ENCODE data around the gene LRRC46.

LRRC46 gene

DNA sequence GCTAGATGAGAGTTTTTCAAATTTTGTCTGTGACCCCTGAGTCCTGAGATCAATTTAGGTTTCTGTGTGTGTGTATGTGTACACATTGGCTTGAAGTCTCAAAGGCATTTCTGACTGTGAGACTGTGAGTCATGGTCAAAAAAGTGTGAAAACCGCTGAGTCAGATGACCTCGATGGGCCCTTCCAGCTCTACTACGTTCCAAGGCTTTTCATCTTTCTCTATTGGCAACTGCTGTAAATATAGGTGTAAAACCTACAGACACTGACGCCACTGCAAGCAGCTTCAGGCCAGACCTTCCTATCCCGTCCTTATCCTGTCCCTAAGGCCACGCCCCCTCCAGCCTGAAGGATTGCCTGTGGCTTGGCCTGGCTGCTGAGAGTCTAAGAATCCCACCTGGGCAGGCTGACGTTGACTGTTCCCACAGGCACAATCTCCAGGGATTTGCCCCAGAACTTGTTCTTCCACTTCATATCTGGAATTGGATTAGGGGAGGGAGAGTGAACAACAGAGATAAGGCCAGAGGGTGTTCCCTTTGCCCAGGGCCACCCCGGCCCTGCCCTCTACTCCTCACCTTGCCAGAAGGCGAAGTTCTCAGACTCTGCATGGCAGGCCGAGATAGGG, 21.2 kb upstream of the LRRC46 start:
- no peak overlapping the region for H3K4me3 ChIP-seq (ENCODE audit: low read length)

DNA sequence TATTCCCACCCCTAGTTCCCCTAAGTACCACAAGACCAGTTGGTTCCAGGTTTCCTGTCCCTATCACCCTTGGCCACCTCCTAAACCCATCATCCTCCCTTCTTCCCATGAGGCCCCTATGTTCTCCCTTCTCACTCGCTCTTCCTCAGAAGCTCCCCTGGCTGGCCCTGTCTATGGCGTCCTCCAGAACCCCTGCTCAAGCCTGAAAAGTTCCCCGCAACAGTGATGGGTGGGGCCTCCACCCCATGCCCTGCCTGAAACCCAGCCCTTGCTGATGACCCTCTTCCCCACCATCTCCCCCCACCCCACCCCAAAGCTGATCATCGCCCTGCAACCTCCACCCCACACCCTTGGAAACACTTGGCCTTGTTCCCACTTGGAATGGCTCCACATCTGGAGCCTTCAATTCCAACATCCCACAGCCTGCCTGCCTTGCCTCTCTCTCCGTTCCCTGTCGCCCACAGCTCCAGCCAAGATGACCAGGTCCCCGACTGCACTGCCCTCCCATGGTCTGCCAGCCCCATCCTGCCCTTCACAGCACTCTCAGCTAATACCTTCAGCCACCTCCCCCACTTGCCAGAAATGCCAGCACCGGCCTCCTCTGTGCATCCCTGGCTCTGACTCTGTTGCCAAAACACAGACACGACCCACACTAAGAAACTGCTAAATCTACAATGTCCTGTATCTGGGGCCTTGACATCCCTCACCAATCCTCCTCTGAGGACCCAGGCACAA, 20.4 kb upstream of the LRRC46 start:
- H3K4me3 ChIP-seq (ENCODE audit: low read length) = no peak overlapping the region
- TF ChIP-seq, protein P1, sequence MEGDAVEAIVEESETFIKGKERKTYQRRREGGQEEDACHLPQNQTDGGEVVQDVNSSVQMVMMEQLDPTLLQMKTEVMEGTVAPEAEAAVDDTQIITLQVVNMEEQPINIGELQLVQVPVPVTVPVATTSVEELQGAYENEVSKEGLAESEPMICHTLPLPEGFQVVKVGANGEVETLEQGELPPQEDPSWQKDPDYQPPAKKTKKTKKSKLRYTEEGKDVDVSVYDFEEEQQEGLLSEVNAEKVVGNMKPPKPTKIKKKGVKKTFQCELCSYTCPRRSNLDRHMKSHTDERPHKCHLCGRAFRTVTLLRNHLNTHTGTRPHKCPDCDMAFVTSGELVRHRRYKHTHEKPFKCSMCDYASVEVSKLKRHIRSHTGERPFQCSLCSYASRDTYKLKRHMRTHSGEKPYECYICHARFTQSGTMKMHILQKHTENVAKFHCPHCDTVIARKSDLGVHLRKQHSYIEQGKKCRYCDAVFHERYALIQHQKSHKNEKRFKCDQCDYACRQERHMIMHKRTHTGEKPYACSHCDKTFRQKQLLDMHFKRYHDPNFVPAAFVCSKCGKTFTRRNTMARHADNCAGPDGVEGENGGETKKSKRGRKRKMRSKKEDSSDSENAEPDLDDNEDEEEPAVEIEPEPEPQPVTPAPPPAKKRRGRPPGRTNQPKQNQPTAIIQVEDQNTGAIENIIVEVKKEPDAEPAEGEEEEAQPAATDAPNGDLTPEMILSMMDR (conservative IDR thresholded peaks at IDR 0.05; ENCODE audit: low read depth, low read length) = no peak
- DNase-seq (ENCODE audit: low read depth) = no peak

More for the DNA sequence above, 21.2 kb upstream of the LRRC46 start:
- TF ChIP-seq, protein P1 (conservative IDR thresholded peaks at IDR 0.05; ENCODE audit: low read depth, low read length) = no peak
- peak; percentile 80 for DNase-seq (ENCODE audit: low read depth)

DNA sequence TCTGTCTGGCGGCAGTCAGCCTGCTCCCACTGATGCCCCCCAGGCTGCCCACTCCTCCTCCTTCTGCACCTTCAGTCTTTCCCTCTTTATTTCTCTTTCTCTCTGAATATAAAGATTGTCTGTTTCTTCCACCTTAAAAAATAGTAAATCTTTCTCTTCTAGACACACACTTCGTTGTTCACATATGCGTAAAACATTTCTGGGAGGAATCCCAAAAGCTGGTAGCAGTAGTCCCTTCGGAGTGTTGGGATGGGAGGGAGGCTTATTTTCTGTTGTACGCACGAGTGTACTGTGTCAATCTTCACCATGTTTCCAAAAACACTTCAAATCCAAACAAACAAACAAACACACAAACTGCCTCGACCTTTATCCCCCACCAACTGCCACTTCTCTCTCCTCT, 19.8 kb upstream of the LRRC46 start:
- TF ChIP-seq, protein P1 (conservative IDR thresholded peaks at IDR 0.05; ENCODE audit: low read depth, low read length) = no peak
- DNase-seq (ENCODE audit: low read depth) = no peak
- H3K4me3 ChIP-seq (ENCODE audit: low read length) = no peak overlapping the region

DNA sequence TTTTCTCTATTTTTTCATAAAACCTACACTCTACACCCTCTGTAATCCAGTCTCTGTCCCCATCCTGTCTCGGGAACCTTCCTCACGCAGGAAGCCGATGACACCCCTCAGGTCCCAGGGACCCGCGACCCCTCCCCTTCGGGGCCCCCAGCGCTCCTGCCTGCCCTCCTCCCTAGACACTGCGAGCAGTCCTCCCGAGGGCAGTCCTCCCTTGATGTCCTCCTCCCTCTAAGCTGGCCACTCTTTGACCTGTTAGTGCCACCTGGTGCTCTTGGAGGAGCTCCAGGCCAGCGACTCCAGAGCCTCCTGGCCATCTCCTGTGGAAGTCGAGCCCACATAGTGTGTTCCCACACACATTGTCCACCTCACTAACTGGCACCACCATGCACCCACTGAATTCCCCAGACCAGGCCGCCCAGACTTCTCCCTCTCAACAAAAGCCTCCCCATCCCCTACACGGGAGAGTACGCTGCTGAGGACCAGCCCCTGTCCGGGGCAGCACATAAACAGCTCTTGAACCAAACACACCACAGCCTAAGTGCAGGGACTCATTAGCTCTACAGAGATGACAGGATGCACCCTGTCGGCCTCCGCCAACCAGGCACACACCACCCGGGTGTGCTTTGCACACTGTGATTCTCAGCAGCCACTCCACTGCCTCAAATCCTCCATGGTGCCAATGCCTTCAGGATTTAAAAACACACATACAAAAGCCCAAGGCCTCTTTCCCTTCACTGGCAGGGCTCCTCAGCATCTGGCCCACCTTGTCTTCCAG, 19.1 kb upstream of the LRRC46 start:
- DNase-seq (ENCODE audit: low read depth) = no peak
- TF ChIP-seq, protein P1 (conservative IDR thresholded peaks at IDR 0.05; ENCODE audit: low read depth, low read length) = no peak
- H3K4me3 ChIP-seq (ENCODE audit: low read length) = no peak overlapping the region

DNA sequence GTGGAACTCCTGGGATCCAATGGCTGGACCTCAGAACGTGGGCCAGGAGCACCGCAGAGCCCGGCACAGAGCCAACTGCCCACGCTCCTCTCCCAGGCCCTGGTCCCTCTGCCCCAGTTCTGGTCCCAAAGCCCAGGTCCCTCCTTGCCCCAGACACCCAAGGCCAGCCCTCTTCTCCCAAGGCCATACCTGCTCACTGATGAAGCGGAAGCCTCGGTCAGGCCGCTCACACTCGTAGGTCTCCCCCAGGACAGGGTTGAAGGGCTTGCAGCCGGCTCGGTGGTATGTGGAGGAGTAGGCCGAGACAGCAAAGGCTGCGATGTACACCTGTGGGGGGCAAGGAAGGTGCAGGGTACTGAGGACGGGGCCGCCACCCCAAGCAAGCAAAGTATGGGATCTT, 18.4 kb upstream of the LRRC46 start:
- H3K4me3 ChIP-seq (ENCODE audit: low read length) = no peak overlapping the region
- no peak for DNase-seq (ENCODE audit: low read depth)
- TF ChIP-seq, protein P1 (conservative IDR thresholded peaks at IDR 0.05; ENCODE audit: low read depth, low read length) = no peak

DNA sequence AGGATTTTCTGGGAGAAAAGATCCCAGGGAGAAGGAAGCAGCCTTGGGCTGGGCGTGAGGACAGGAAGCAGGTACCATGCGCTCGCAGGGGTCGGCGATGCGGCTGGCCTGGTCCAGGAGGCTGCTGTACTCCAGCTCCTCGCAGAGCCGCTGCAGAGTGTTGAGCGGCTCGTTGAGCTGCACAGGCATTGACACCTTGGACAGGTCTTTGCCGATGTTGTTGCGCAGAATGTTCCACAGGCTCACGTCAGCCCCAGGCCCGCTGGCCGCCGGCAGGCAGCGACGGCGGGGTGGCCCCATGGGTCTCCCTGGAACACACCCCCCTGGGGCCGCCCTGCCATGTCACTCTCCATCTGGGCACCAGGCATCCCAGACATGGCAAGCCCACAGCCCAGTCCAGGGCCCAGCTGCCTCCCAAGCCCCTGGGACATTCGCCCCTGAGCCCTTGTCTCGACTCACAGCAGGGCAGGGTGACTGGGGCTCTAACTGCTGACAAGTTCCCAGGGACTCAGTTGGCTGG, 17.9 kb upstream of the LRRC46 start:
- TF ChIP-seq, protein P1 (conservative IDR thresholded peaks at IDR 0.05; ENCODE audit: low read depth, low read length) = no peak
- no peak overlapping the region for H3K4me3 ChIP-seq (ENCODE audit: low read length)
- DNase-seq (ENCODE audit: low read depth) = no peak

Measured in retinal pigment epithelial cell (primary cell).